CD4-positive, alpha-beta T cell treated with Interferon gamma for 1 hour (primary cell): ENCODE results near the gene DNAI7.

Source experiments
- DNase-seq: peaks from one replicate; pipeline ENCODE4 v3.0.0-alpha.2; 2020

DNAI7 gene

DNA sequence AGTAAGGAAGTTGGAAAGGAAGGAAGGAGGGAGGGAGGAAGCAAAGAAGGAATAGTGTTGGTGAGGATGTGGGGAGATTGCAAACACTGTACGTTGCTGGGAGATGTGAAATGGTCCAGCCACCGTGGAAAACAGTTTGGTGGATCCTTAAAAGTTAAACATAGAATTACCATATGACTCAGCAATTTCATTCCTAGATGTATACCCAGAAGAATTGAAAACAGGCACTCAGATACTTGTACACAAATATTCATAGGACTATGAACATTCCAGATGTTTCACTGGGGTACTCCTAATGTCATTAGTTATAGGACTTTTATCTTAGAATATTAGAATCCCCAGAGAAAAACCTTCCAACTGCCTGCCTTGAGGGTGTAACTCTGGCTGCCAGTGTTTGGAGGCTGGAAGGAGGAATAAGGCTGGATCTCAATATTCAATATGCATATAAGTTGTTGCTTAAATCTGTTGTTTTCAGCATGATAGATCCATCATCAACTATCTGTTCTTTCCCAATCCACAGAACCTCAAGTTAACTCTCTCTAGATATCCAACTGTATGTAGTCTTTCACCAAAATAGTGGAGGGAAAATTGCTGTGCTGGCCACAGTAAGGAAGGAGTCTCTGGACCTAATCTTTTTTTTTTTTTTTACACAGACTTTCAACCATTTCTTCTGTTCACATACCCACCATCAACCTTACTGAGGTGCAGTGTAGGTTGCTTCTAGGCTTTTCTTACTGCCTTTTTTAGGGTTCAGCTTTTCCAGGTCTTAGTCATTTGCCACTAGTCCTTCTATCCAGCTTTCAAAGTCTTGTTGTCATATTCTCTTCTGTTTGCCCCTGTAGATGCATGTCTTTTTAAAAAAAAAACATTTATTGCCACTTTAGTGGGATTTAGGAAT, 94.5 kb downstream of the DNAI7 start:
- DNase-seq, result no peak

DNA sequence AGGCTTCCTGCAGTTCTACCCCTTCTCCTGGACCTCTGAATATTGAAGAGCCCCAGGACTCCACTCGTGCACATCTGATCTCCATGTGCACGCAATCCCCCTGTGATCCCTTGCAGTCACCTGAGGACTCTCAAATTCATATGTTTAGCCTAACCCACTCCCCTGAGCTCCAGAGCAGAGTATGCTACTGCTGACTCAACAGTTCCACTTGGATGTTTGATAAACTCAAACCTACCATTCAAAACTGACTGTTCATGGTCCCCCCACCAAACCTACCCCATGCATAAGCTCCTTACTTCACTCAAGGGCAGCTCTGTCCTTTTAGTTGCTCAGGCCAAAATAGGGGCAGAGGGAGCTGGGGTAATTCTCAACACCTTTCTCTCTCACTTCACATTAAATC, 96.0 kb downstream of the DNAI7 start:
- DNase-seq, result no peak

DNA sequence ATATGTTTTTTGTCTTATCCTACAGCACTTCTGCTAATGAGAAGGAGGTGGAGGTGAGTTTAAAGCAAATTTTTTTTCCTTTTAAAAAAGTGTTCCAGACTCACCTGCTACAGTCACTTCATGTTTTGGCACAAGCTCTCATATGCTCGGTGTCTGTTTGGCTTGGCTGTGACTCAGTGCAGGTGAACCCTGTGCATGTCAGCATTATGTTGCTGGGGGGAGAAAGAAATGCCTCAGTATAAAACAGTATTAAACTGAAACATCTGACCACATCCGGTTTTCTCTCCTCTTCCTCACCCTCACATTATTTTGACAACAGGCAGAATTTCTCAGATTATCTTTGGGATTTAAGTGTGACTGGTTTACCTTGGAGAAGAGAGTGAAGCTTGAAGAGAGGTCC, 105.2 kb downstream of the DNAI7 start:
- DNase-seq, result no peak

DNA sequence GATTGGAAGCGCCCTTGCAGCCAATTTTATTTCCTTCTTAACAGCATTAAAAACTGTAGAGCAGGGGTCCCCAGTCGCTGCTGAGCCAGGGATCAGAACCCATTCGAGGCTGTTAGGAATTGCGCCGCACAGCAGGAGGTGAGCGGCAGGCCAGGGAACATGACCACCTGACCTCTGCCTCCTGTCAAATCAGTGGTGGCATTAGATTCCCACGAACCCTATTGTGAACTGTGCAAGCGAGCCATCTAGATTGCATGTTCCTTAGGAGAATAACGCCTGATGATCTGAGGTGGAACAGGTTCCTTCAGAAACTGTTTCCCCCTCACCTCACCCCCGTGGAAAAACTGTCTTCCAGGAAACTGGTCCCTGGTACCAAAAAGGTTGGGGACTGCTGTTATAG, 107.4 kb downstream of the DNAI7 start:
- no peak for DNase-seq

DNA sequence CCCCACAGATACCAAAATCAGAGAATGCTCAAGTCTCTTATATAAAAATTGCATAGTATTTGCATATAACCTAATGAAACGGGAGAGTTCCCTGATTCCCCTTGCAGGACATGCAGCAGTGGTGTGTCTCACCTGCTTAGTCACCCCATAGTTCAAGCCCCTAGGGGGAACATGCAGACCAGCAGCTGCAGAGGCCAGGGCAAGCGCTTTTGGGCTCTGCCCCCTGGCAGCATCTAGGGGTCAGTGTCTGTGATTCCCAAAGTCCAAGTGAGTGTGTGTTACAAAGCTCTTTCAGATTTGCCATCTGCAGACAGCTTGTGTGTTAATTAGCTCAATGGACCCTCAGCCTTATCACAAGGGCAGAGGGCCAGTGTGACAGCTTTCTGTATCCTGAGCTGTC, 110.1 kb downstream of the DNAI7 start:
- no peak for DNase-seq

DNA sequence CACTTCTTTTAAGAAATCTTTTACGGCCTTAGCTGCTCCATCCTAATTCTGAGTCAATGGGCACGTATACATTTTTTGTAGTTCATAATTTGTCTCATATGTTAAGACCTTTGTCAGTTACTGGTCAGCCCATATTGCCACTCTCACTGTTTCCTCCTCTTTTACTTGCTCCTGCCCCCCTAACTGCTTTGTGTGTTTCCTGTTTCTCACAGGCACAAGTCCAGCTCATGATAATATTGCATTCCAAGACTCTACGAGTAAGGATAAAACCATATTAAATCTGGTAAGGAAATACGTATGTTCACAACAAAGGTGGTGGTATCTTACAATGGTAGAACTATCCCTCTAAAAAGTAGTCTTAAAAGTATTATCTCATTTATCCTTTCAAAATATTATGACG, 111.7 kb downstream of the DNAI7 start:
- no peak for DNase-seq

DNA sequence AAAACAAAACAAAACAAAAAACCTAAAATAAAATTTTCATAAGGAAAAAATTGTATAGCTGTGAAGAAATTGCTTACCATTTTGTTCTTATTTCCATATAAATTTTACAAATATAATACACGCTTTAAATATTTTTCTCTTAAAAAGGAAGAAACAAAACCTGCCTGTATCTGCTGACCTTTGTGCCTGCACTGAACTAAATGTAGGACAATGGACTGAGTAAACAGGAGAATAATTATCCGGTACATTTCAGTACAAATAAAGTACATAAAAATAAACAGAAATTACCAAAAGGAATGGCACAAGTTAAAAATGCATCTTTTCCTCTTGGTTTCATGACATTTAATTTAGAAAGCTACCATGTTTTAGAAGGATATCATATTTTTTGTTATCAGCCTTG, 112.3 kb downstream of the DNAI7 start:
- no peak for DNase-seq

DNA sequence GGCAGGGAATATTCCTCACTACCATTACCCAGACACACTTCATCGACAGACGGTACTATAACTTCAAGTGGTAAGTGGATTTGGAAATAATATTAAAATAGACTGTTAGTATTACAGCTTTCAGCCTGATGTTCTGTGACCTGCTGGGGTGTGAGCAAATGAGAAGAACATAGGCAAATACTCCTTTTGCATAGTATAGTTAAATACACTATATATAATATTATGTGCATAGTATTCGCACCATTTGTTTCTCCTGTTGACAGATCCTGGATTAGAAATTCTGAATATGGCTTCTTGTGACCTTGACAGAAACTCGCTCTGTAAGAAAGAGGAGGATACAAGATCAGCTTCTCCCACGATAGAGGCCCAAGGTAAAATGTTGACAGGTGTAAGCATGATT, 115.6 kb downstream of the DNAI7 start:
- DNase-seq, result no peak

DNA sequence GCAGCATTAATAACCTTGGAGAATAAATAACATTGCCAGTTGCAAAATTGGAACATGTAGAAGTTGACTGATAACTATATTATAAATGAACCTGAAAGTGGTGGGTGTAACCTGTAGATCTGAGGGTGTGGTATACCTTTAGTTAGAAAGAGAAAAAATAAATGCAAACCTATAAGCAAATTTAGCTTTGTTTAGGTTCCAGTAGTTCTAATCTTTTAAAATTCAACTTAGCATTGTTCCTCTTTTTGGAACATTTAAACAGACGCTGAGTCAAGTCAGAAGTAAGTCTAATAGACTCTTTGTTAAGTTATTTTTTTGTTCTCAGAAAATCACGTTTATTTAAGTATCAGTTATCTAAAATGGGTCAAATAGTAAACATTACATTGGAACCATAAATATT, 120.0 kb downstream of the DNAI7 start:
- no peak for DNase-seq

DNA sequence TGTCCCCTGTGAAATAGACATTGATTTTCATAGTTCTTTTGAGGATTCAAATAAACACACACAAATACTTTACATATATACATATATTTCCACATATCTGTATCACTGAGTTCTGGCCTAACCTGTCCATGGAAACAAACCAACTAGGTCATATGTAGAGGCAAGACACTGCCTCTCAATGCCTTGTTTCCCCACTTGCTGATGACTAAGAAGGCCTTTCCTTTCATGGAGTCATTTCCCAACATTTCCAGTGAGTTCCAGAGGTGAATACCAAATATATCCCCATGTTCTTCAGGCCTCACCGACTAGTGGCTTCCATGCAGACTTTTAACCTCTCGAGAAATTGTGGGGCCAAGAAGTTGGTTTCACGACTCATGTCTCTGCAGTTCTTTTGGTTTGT, 120.8 kb downstream of the DNAI7 start:
- no peak for DNase-seq

DNA sequence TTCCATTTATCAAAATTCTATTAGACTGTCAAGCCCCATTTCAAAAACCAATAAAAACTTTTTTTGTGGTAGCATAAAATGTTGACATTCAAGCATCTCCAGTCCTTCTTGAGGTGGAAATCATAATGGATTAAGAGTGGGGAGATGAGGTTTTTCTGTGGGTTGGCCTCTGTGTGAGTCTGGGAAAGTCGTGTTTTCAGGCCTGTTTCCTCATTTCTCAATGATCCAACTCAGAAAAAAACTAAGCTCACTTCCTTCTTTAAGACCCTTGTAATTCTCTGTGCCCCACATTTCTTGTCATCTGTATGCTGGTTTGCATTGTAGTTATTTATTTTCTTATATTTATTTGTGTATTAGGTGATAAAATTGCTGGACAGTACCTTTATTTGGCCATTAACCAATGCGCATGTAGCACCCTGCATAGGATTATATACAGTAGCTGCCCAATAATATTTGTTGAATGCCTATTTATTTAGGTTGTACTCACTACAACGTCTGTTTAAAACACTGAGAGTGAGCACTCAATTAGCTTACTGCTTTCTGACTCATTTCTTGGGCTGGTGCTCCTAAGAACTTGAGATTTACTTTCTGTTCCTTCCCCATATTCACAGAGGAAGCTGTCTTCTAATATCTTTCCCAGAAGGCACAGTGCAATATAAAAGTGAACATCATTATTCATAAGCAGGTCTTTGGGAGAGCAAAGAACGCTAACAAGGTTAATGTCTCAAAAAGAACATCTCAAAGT, 121.9 kb downstream of the DNAI7 start:
- no peak for DNase-seq

DNA sequence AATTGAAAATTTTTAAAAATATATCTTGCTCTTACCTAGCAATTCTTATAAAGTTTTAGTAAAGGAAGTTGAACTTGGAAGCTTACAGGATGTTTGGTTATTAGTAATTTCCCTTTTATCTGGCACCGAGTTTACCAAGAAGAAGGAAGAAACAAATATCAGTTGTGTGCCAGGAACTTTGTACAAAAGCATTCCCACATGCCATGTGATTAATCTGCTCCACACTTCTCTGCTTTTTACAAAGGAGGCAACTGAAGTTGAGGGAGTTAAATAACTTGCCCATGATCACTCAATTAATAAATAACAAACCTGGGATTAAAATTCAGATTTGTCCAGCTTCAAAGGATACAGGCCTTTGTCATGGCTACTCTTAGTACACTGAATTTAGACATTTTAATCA, 123.6 kb downstream of the DNAI7 start:
- no peak for DNase-seq

DNA sequence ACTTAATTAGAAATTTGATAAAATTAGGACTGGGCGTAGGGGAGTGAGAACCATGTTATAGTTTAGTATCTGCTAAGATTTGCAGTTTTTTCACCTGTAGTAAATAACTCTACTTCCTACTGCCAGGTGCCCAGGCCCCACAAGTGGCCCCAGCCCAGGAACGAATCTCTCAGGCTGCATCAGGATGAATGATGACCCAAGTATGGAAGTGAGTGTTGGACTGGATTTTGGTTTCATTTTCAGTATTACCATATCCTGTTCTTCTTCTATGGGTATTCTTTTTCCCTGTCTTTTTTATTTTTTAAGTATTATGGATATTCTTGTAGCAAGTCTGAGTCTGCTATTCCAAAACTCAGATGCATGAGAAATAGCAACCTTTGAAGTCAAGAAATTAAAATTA, 125.7 kb downstream of the DNAI7 start:
- DNase-seq, result no peak

DNA sequence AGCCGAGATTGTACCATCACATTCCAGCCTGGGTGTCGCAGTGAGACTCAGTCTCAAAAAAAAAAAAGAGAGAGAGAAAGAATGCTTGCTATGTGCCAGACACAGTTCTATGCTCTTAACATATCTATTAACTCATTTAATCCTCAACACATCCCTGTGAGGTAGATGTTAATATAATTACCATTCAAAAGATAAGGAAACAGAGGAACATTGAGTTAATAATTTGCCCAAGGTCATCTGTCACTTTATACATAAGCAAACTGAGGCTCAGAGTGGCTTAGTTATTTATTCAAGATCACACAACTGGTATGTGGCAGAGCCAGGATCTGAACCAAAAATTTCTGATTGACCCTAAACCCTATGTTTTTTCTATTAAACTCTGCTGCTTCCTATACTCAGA, 129.9 kb downstream of the DNAI7 start:
- no peak for DNase-seq

DNA sequence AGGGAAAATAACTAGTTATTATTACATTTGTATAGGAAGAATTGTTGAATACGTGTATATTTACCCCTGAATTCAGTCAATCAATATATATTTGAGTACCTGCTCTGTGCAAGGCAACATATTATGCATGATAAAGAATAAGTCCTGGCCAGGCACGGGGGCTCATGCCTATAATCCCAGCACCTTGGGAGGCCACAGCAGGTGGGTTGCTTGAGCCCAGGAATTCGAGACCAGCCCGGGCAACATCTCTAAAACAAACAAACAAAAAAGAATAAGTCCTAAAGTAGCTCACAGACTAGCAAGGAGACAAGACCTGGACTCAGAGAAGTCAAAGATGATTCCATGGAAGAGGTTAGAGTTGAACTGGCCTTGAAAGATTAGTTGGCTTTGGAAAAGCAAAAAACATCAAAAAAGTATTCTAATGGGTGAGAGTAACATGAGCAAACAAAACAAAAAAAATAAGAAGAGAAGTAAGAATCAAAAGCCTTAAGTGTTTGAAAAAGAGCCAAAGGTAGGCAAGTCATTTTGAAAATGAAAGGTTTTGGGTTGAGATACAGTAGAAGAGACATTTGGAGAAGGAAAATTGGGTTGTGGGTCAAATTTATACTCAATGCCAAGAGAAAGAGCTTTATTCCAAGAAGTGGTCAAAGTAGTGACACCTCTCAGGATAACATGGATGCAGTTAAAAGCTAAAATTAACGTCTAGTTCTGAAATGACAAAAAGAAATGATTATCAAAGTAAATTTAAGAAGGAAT, 130.9 kb downstream of the DNAI7 start:
- DNase-seq, result no peak

DNA sequence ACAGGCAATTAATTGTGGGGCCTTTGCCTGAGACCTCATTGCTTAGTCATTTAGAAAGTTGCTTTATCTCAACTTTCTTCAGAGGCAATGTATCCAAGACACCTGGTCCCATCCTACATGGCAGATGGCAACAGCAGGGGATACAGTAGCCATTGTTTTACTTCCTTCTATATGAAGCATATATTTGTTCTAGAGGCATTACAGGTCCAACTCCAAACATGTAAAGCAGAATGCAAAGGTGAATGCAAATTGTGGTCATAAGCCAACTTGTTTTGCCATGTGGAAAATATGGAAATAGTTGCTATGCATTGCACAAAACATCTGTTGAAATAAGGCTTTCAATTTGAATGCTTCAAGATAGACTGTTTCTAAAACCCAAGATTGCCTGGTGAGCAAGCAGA, 136.3 kb downstream of the DNAI7 start:
- no peak for DNase-seq
